GM12878 (cell line): ENCODE measurements around the gene PEX5. TPM values are rescaled to one million over a fixed set of nuclear protein-coding genes. Genes with fewer than 3 reads are reported as not detected.

Source experiments
- ATF7 ChIP-seq: fragments of 450-650 bp; IDR thresholded peaks from 2 replicates; pipeline ENCODE4 v1.6.1; 2016; ENCODE audit warnings: low read depth, mild to moderate bottlenecking
- CREM ChIP-seq: IDR thresholded peaks from 2 replicates; pipeline ENCODE4 v1.6.1; 2014; ENCODE audit warnings: antibody characterized with exemption, low read depth
- CUX1 ChIP-seq: IDR thresholded peaks from 2 replicates; pipeline ENCODE4 v1.6.1; 2012; ENCODE audit warnings: improper control_type of control experiment, low read depth, low read length; ENCODE audit not compliant: insufficient replicate concordance
- SREBF1 ChIP-seq: IDR thresholded peaks from 2 replicates; pipeline ENCODE4 v1.6.1; 2012; ENCODE audit warnings: mild to moderate bottlenecking, low read length
- YBX1 ChIP-seq: fragments of 450-650 bp; IDR thresholded peaks from 2 replicates; pipeline ENCODE4 v1.6.1; 2016; ENCODE audit warnings: antibody characterized with exemption
- ZZZ3 ChIP-seq: IDR thresholded peaks from 2 replicates; pipeline ENCODE4 v1.6.1; 2011; ENCODE audit warnings: low read depth; ENCODE audit not compliant: control insufficient read depth, insufficient read length
- polyA plus RNA-seq, 11 experiments: library from polyadenylated mRNA; depleted of rRNA in 4 of 11; unstranded in 6 of 11; stranded (reverse) in 5 of 11; fragments of >200 nt; fragmentation: Nextera tagmentation in 4 of 11; fragmentation: Illumina TruSeq in 1 of 11; extraction: Ambion mirVana in 4 of 11; extraction: Trizol in 1 of 11; gene quantifications; 1 replicate in 1 of 11; 2 replicates in 10 of 11; pipeline versions ENCODE4 v1.2.1 to v1.2.3, GENCODE V29; 2011 to 2016; ENCODE audit warnings: inconsistent platforms in 2 of 11, missing spikeins in 2 of 11, low read depth in 1 of 11
- total RNA-seq, 4 experiments: library from RNA; depleted of rRNA in 3 of 4; stranded (reverse); fragments of >200 nt in 3 of 4; fragmentation: Illumina TruSeq in 1 of 4; extraction: Trizol in 1 of 4; gene quantifications; 2 replicates each; pipeline versions ENCODE4 v1.2.1 to v1.2.3, GENCODE V29; 2013 to 2021

The PEX5 gene
- total and polyA plus RNA-seq, 10 of the 15 experiments (the other 5 are each of a cell fraction or from before 2014, with no cell fraction given), result 1.3 to 31.9 (median 13.1) TPM

- TF ChIP-seq ATF7 (no peak), SREBF1 (no peak), CUX1 (no peak), ZZZ3 (no peak), CREM (no peak), YBX1 (no peak)
Observed at GRCh38 chr12:7155471-7156034, 33.9 kb upstream of the PEX5 start (continued).
